NAMALWA (cell line): ENCODE data around the gene SRPK1.

Experiments used
- DNase-seq: peaks from one replicate; pipeline ENCODE4 v3.0.0-alpha.2; 2015; ENCODE audit warnings: low spot score

Gene SRPK1

GRCh38 chr6:35898003-35898402, 22.9 kb downstream of the SRPK1 start:
- DNase-seq, result no peak

DNA sequence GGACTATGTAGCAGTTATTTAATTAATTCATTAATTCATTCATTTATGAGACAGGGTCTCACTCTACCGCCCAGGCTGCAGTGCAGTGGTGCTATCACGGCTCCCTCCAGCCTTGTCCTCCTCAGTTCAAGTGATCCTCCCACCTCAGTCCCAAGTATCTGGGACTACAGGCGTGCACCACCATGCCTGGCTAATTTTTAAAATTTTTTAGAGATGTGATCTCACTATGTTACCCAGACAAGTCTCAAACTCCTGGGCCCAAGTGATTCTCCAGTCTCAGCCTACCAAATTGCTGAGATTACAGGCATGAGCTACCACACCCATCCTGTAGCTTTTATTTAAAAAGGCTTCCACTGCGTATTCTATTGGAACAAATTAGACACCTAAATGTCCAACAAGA, 23.4 kb downstream of the SRPK1 start:
- DNase-seq, result no peak

DNA sequence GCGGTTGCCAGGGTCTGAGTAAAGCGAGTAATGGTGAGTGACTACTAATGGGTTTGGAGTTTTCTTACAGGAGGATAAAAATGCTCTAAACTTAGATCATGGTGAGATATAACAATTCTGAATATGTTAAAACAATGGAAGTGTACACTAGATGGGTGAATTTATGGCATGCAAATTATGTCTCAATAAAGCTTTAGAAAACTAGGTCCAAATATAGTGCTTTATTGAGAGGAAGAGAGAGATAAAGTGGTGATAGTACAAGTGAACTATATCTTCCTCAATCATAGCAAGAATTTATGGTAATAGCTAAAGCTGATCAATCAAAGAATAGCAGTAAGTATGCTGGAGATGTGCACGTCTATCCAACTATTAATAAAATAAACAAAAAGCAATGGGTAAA, 23.9 kb downstream of the SRPK1 start:
- no peak for DNase-seq

DNA sequence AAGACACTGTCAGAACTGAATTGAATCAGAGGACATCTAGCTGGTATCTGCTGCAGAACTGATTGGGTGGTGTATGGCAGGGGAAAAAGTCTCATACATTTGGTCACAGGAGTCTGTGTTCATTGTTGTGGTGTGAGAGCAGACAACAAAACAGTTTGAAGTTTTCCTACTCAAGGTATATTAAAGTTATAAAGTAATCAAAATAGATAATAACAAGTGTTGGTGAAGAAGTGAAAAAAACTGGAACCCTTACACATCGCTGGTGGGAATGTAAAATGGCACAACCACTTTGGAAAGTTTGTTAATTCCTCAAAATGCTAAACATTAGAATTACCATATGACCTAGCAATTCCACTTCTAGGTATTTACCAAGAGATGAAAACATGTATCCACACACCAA, 24.7 kb downstream of the SRPK1 start:
- no peak for DNase-seq

DNA sequence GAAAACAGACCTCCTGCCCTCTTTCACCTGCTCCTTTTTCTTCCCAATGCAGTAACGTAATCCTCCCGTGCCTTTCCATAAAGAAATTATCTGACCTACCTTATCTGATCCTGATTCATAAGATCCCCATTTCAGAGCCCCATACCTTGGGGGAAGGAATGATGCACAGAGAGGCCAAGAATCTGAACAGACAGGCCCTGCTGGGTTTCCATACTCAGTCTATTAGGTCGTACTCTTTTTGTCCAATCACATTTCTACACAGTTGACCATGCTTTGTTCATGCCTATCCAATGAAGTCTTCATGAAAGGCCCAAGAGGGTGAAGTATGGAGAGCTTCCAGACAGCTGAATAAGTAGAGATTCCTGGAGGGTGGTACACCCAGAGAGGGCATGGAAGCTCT, 25.3 kb downstream of the SRPK1 start:
- DNase-seq, result no peak

- no peak for DNase-seq
Observed at GRCh38 chr6:35894776-35895175, 26.1 kb downstream of the SRPK1 start.

DNA sequence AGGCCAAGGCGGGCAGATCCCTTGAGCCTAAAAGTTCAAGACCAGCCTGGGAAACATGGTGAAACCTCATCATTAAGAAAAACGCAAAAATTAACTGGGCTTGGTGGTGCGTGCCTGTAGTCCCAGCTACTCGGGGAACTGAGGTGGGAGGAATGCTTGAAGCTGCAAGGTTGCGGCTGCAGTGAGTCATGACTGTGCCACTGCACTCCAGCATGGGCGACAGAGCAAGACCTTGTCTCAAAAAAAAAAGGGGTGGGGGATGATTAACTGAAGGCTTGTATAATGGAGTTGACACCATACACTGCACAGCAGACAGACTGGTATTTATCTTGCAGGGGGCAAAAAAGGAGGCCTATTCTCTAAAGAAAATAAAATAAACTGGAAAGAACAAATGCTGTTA, 27.7 kb downstream of the SRPK1 start:
- no peak for DNase-seq

- DNase-seq, result no peak
Observed at GRCh38 chr6:35892482-35892881, 28.4 kb downstream of the SRPK1 start.

DNA sequence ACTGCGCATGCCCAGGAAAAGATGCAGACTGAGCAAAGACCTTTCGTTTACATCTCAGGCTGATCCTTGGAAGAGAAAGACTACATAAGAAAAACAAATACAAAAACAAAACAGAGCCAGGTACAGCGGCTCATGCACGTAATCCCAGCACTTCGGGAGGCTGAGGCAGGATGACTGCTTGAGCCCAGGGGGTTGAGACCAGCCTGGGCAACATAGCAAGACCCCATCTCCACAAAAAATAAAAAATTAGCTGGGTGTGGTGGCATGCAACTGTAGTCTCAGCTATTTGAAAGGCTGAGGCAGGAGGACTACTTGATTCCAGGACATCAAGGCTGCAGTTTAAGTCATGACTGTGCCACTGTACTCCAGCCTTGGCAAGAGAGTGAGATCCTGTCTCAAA, 41.7 kb downstream of the SRPK1 start:
- DNase-seq, result no peak

DNA sequence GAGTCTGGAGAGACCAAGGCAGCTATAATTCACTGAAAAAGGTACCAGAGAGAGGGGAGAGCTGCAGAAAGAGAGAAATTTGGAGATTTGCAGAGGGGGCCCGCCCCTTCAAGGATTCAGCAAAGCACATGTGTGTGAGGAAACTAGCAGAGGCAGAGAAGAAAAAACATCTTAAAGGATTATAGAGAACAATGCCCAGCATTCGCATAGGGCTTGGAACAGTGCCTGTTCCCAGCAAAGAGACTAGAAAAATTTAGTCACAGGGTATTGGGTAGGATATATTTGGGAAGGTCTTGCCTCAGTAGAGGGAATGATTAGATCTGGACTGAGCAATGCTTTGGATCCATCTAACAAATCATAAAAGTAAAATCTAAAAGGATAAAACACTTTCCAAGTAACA, 44.0 kb downstream of the SRPK1 start:
- no peak for DNase-seq

DNA sequence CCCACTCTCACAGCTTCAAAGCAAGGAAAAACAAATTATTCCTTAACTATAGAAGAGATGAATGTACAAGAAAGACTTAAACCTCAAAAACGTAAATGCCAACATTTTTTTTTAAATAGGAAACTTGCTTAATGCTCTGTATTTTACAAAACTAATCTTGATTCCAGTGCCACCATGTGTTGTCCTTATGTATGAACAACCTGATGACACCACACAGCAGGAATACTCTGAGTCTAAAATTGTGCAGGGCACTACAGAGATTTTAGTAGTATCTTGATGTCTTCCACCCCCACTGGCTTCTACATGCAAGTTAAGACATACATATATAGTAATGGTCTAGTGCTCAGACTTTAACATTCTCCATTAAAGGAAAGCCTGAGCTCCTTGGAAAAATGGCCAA, 46.2 kb downstream of the SRPK1 start:
- no peak for DNase-seq

GRCh38 chr6:35859367-35859766, 61.5 kb downstream of the SRPK1 start:
- no peak for DNase-seq

DNA sequence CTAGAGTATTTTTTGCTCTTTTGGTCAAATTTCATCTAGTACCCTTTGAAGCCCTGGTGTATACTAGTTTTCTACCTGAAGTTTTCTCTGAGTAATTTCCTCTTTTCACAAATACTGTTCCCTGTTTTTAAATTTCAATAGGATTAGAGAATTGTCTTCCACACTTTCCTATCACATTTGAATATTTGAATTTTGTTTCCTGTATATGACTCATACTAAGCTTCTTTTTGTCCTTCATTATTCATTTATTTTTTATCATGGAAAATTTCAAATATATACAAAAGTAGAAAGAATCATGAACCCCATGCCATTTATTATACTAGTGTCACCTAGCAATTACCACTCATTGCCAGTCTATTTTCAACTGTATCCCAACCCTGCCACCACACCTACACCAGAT, 63.0 kb downstream of the SRPK1 start:
- DNase-seq, result no peak

DNA sequence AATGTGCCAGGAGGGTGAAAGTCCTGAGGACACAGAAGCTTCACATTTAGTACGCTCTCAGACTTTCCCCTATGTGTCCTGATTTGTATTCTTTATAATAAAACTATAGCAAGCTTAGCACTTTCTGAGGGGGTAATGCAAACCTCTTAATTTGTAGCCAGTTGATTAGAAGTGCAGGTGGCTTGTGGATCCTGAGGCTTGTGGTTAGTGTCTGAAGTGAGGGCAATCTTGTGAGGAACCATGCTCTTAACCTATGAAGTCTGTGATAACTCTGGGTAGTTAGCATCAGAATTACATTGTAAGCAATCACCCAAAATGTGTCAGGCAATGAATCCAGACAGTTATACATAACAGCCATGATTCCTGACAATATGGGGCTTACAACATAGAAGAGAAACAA, 64.6 kb downstream of the SRPK1 start:
- no peak for DNase-seq

GRCh38 chr6:35852994-35853393, 67.9 kb downstream of the SRPK1 start:
- DNase-seq, result no peak

DNA sequence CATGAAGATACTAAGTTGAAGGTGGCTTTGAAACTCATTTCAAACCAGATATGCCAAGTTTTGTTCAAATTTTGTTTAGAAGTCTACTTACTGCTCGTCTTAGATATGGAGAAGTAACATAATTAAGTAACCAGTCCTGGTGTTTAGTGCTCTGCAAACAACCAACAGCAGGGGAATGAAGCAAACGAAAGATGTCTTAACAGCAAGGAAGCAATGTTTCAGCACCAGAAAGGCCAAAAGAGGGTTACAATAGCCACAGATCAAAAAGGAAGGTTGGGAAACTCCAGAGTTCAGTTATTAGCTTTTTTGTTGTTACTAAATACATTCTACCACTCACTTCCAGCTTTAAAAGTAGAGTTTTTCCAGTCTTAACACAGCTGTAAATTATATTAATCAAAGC, 70.7 kb downstream of the SRPK1 start:
- DNase-seq, result no peak

DNA sequence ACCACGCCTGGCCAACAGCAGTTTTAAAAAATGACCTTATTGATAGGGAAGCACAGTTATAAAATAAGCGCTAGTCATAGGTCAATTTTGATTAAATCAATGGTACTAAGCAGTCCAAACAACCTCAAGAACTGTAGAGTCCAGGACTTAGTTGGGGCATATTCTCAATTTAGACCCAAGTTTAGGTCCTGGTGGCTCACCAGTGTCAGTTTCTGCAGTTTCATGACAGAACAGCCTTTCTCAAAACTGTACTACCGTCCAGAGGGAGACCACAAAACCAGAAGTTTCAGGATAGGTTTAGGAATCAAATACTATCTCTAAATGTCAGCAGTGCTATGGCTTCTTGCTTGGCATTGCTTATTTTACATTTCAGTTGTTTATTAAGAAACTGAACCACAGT, 76.6 kb downstream of the SRPK1 start:
- no peak for DNase-seq

GRCh38 chr6:35842381-35842780, 78.5 kb downstream of the SRPK1 start:
- no peak for DNase-seq

DNA sequence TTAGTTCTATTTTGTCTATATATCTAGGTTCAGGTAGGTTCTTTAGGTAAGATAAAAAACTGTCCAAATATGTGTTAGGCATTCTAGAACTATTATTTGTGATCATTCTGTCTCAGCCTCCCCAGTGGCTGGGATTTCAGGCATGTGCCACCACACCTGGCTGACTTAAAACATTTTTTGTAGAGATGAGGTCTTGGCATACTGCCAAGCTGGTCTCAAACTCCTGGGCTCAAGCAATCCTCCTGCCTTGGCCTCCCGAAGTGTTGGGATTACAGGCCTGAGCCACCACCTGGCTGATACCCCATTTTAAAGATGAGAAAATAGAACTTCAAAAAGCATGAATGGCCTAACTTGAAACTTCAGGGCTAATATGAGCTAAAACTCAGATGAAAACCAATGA, 81.9 kb downstream of the SRPK1 start:
- DNase-seq, result no peak

DNA sequence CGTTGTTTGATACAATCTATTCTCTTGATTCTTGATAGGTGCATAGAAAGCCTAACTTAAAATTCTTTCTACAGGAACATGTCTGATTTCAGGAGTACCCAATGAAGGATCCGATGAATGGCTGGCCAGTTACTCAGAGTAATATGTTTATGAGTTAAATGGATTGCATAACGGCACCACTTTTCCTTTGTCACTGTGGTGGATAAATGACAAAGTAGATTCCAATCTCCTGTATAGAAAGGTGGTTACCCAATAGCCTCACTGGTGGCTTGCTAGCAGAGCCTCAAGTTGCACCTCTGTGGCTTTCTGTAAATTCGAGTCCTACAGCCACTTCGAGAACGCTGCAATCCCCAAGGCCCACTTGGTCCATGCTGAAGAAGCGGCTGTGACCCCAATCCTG, 87.4 kb downstream of the SRPK1 start:
- no peak for DNase-seq

- DNase-seq, result no peak
Observed at GRCh38 chr6:35831257-35832007, 89.5 kb downstream of the SRPK1 start.

GRCh38 chr6:35829306-35829705, 91.6 kb downstream of the SRPK1 start:
- no peak for DNase-seq

DNA sequence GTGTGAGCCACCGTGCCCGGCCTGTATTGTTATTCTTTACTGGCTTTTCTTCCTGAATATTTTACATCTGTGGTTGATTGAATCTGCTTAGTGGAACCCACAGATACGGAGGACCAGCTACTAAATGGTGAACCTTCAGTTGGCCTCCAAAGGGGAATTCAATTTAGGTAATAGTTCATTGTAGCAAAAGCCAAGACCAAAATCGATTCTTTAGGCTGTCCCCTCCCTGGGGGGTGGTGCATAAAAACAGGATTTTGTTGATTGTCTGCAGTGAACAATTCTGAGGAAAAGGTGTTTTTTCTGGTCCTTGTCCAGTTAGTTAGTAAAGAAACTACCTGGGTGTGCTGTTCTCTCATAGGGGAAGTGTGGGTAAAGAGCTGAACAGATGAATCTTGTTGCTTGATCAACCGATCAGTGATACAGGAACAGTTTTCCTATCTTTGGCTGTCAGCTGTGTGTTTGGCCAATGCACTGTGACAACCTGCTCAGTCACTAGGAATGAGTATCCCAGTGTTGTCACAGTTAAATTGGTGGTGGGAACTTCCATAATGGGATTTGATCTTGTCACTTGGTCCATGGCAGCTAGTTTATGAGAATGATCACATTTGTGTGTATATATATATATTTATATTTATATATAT, 96.2 kb downstream of the SRPK1 start:
- no peak for DNase-seq

GRCh38 chr6:35823601-35824000, 97.3 kb downstream of the SRPK1 start:
- no peak for DNase-seq
